Aorta (tissue), 5 donors: ENCODE measurements around the gene DCC. TPM values are rescaled to one million over a fixed set of nuclear protein-coding genes. Genes with fewer than 3 reads are reported as not detected.

ENCODE experiments used
- ATAC-seq: fragments of 200-7000 bp; cut with Tn5 transposase; one replicate; pipeline ENCODE4 v1.9.1; 2022; ENCODE audit warnings: moderate library complexity; ENCODE audit not compliant: low FRiP score
- DNase-seq, 2 donors: peaks; one replicate each; pipeline ENCODE4 v3.0.0-alpha.2; 2020
- H3K27ac ChIP-seq, 2 donors: one replicate each; pipeline ENCODE4 v1.5.1; 2013; ENCODE audit warnings: low read length in 2 of 2, mild to moderate bottlenecking in 2 of 2, moderate library complexity in 2 of 2, control low read depth in 1 of 2, inconsistent platforms in 1 of 2, low read depth in 1 of 2
- H3K27me3 ChIP-seq, 2 donors: one replicate each; pipeline ENCODE4 v1.6.1; 2013; ENCODE audit warnings: control low read depth in 1 of 2, low read length in 1 of 2, mild to moderate bottlenecking in 1 of 2, moderate library complexity in 1 of 2; ENCODE audit not compliant: insufficient read depth in 2 of 2, control insufficient read depth in 1 of 2
- H3K36me3 ChIP-seq, 2 donors: one replicate each; pipeline ENCODE4 v1.6.1; 2013; ENCODE audit warnings: control low read depth in 1 of 2, low read length in 1 of 2, mild to moderate bottlenecking in 1 of 2; ENCODE audit not compliant: insufficient read depth in 2 of 2, control insufficient read depth in 1 of 2
- H3K4me1 ChIP-seq, 2 donors: one replicate each; pipeline ENCODE4 v1.6.1; 2013; ENCODE audit warnings: low read length in 2 of 2, control low read depth in 1 of 2, mild to moderate bottlenecking in 1 of 2, moderate library complexity in 1 of 2; ENCODE audit not compliant: insufficient read depth in 2 of 2, control insufficient read depth in 1 of 2
- H3K4me3 ChIP-seq, 2 donors: one replicate each; pipeline ENCODE4 v1.5.1; 2013; ENCODE audit warnings: low read length in 2 of 2, control low read depth in 1 of 2, mild to moderate bottlenecking in 1 of 2
- H3K9me3 ChIP-seq: one replicate; pipeline ENCODE4 v1.6.1; 2013; ENCODE audit warnings: mild to moderate bottlenecking, low read length; ENCODE audit not compliant: control insufficient read depth
- WGBS, 2 donors: extraction: QIAGEN DNeasy Blood & Tissue Kit; methylation state at CpG; one replicate each; pipeline ENCODE4 v1.1.7; 2013; 5-methylcytosine and 5-hydroxymethylcytosine counted together
- intact Hi-C, 2 donors: fragments of 100-400 bp; cut with DNase I; formaldehyde crosslinking; loops; one replicate each; pipeline versions ENCODE4 v1.14.2 to v1.15.0; 2022
- polyA plus RNA-seq, 2 donors: library from polyadenylated mRNA; stranded (reverse); fragments of 200-250 nt; gene quantifications; one replicate each; pipeline ENCODE4 v1.2.3, GENCODE V29; 2013
- total RNA-seq, 2 donors: library from RNA; stranded (reverse); fragmentation: NEBNext Ultra II Directional; extraction: Animal tissue kit (Norgen Biotek cat#: 25700); gene quantifications; one replicate each; pipeline ENCODE4 v1.2.1, GENCODE V29; 2021
- donor health status: healthy with polysubstance abuse.
- donor health status: Bipolar disorder and iron deficiency.
- donor health status: DM: no; HTN: no; CAD: no.
- donor health status: DM: no; HTN: no; CAD: no.
- donor health status: DM: yes; HTN: yes; CAD: no.

Gene DCC
- total and polyA plus RNA-seq, 4 donors: 0.78 TPM; not detected in 3

- Histone ChIP-seq H3K27ac (no peak overlapping the region), H3K36me3 (no peaks in the 10 kb centered on the region), H3K4me3 (no peak overlapping the region), H3K9me3 (peaks cover 3% of the 10 kb centered on the region), H3K27me3 (no peaks in the 10 kb centered on the region), H3K4me1 (no peaks in the 10 kb centered on the region)
- DNase-seq (no peak), ATAC-seq (no peak)
- 83 to 88% methylated on average over 5 of the region's 5 CpGs for WGBS, 2 donors
- intact Hi-C loops: no loop called here
Observed at GRCh38 chr18:52701219-52701935, 361.4 kb downstream of the DCC start.

- DNase-seq (no peak), ATAC-seq (no peak)
- Histone ChIP-seq H3K27me3 (no peaks in the 10 kb centered on the region), H3K27ac (no peak overlapping the region), H3K4me1 (no peaks in the 10 kb centered on the region), H3K9me3 (no peaks in the 10 kb centered on the region), H3K4me3 (no peak overlapping the region), H3K36me3 (no peaks in the 10 kb centered on the region)
- intact Hi-C loops: no loop called here
- WGBS, 2 donors: 67 to 69% methylated on average over 4 of the region's 4 CpGs
Observed at GRCh38 chr18:52715421-52715820, 375.4 kb downstream of the DCC start.

DNA sequence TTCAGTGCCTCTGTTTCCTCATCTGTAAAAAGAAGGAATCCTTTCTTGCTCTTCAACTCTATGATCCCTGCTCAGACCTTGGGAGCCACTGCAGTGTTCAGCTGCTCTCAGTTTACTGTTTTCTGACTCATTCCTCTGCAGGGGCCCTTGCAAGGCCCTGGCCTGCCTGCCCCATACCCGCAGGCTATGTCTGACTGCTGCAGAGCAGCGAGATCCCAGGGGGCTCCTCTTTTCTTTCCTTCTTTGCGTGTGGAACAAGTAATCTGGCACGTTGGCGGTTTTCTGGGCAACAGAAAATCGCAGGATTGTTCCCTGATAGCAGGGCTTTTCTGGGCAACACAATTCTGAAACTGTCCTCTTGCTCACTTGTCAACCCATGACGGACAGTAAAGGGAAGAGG is 376.0 kb downstream of the DCC start:
- Histone ChIP-seq H3K36me3 (no peaks in the 10 kb centered on the region), H3K27ac (no peak overlapping the region), H3K4me1 (no peaks in the 10 kb centered on the region), H3K4me3 (no peak overlapping the region), H3K9me3 (peaks cover 2% of the 10 kb centered on the region), H3K27me3 (no peaks in the 10 kb centered on the region)
- intact Hi-C loops: no loop called here
- 51 to 55% methylated on average over 7 of the region's 7 CpGs for WGBS, 2 donors
- no peak for DNase-seq
- ATAC-seq: no peak

DNA sequence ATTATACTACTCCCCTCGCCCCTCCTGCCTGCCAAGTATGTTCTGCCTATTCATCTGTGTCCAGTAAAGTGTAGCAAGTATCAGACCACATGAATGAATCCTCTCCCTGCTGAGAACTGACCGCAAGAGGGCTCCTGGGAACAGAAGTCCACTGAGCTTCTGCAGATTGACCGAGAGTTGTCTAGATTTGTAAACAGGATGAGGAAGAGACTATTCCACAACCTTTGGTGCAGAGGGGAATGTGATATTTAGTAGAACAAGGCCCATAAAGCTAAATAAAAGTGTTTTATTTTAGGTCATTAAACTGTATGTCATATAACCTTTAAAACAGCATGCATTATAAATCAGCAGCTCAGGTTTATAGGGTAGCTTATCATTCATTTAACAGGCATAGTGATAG is 377.0 kb downstream of the DCC start:
- WGBS, 2 donors: 30 to 44% methylated on average over 3 of the region's 3 CpGs
- no peak for ATAC-seq

GRCh38 chr18:52722904-52723303 is 382.9 kb downstream of the DCC start:
- DNase-seq (no peak), ATAC-seq (no peak)
- Histone ChIP-seq H3K27ac (no peak overlapping the region), H3K9me3 (peaks cover 2% of the 10 kb centered on the region), H3K27me3 (no peaks in the 10 kb centered on the region), H3K4me3 (no peak overlapping the region), H3K4me1 (no peaks in the 10 kb centered on the region), H3K36me3 (no peaks in the 10 kb centered on the region)
- 85 to 86% methylated on average over 3 of the region's 3 CpGs for WGBS, 2 donors
- intact Hi-C loops: no loop called here

More for the DNA sequence above, 377.0 kb downstream of the DCC start:
- DNase-seq: no peak
- Histone ChIP-seq H3K36me3 (no peaks in the 10 kb centered on the region), H3K9me3 (peaks cover 2% of the 10 kb centered on the region), H3K27me3 (no peaks in the 10 kb centered on the region), H3K27ac (no peak overlapping the region), H3K4me1 (no peaks in the 10 kb centered on the region), H3K4me3 (no peak overlapping the region)
- intact Hi-C loops: no loop called here

GRCh38 chr18:52723550-52723970 is 383.6 kb downstream of the DCC start:
- intact Hi-C loops: no loop called here
- WGBS, 2 donors: 19 to 33% methylated on average over 3 of the region's 3 CpGs
- no peak overlapping the region for H3K27ac ChIP-seq
- ATAC-seq: no peak
- H3K4me1 ChIP-seq: no peaks in the 10 kb centered on the region
- peaks cover 2% of the 10 kb centered on the region for H3K9me3 ChIP-seq
- H3K36me3 ChIP-seq: no peaks in the 10 kb centered on the region
- no peak for DNase-seq
- H3K27me3 ChIP-seq: no peaks in the 10 kb centered on the region
- no peak overlapping the region for H3K4me3 ChIP-seq

- intact Hi-C loops: no loop called here
- DNase-seq (no peak), ATAC-seq (no peak)
- 76 to 81% methylated on average over 3 of the region's 3 CpGs for WGBS, 2 donors
- no peaks in the 10 kb centered on the region for H3K27me3 ChIP-seq
- H3K36me3 ChIP-seq: no peaks in the 10 kb centered on the region
- no peaks in the 10 kb centered on the region for H3K9me3 ChIP-seq
- no peak overlapping the region for H3K27ac ChIP-seq
- H3K4me1 ChIP-seq: no peaks in the 10 kb centered on the region
- H3K4me3 ChIP-seq: no peak overlapping the region
Observed at GRCh38 chr18:52730972-52731619, 391.1 kb downstream of the DCC start.

DNA sequence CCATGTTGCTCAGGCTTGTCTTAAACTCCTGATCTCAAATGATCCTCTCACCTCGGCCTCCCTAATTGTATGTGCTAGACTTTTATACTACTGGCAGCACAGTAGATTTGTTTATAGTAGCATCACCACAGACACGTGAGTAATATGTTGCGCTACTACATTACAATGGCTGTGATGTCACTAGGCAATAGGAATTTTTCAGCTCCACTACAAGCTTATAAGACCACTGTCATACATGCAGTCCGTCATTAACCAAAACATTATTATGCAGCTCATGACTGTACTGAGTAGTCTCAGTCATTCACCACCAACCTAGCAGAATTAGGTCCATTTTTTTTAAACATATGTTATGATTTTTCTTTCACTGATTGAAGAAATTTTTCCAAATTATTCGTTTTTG is 398.9 kb downstream of the DCC start:
- Histone ChIP-seq H3K36me3 (no peaks in the 10 kb centered on the region), H3K9me3 (no peaks in the 10 kb centered on the region), H3K4me1 (no peaks in the 10 kb centered on the region), H3K27me3 (no peaks in the 10 kb centered on the region), H3K4me3 (no peak overlapping the region), H3K27ac (no peak overlapping the region)
- ATAC-seq: no peak
- WGBS, 2 donors: 77% methylated on average over 5 of the region's 5 CpGs
- DNase-seq: no peak
- intact Hi-C loops: no loop called here

GRCh38 chr18:52746986-52747385 is 407.0 kb downstream of the DCC start:
- Histone ChIP-seq H3K36me3 (no peaks in the 10 kb centered on the region), H3K4me3 (no peak overlapping the region), H3K4me1 (no peaks in the 10 kb centered on the region), H3K27me3 (no peaks in the 10 kb centered on the region), H3K27ac (no peak overlapping the region), H3K9me3 (no peaks in the 10 kb centered on the region)
- ATAC-seq: no peak
- DNase-seq: no peak
- intact Hi-C loops: no loop called here
- 40 to 46% methylated on average over 2 of the region's 2 CpGs for WGBS, 2 donors
